NT2/D1 (cell line): Measurements from ENCODE around the gene ANKLE2.

Experiments
- DNase-seq: peaks from one replicate; pipeline ENCODE4 v3.0.0-alpha.2; 2011; ENCODE audit warnings: low read depth, low spot score
- H3K27me3 ChIP-seq: 2 replicates; pipeline ENCODE4 v1.6.0; 2011; ENCODE audit warnings: mild to moderate bottlenecking; ENCODE audit not compliant: insufficient read length, insufficient read depth
- H3K36me3 ChIP-seq: 2 replicates; pipeline ENCODE4 v1.6.1; 2011; ENCODE audit warnings: mild to moderate bottlenecking, low read length, mixed read lengths; ENCODE audit not compliant: insufficient read depth, insufficient read length
- H3K4me1 ChIP-seq: 2 replicates; pipeline ENCODE4 v1.5.1; 2011; ENCODE audit not compliant: insufficient read depth, insufficient read length
- H3K4me3 ChIP-seq: 2 replicates; pipeline ENCODE4 v1.5.1; 2011; ENCODE audit warnings: low read depth; ENCODE audit not compliant: insufficient read length
- H3K9ac ChIP-seq: 2 replicates; pipeline ENCODE4 v1.6.0; 2011; ENCODE audit warnings: low read depth; ENCODE audit not compliant: insufficient read length
- H3K9me3 ChIP-seq: 2 replicates; pipeline ENCODE4 v1.5.1; 2011; ENCODE audit warnings: mild to moderate bottlenecking, low read length; ENCODE audit not compliant: insufficient read depth
- SUZ12 ChIP-seq: IDR thresholded peaks from 2 replicates; pipeline ENCODE4 v1.6.1; 2011; ENCODE audit not compliant: insufficient read length, insufficient read depth; ENCODE audit errors: extremely low read depth
- YY1 ChIP-seq: IDR thresholded peaks from 2 replicates; pipeline ENCODE4 v1.6.1; 2011; ENCODE audit not compliant: insufficient read length, insufficient read depth
- ZNF274 ChIP-seq: IDR thresholded peaks from 2 replicates; pipeline ENCODE4 v1.6.1; 2011; ENCODE audit warnings: mild to moderate bottlenecking, low read depth, low read length

The ANKLE2 gene

GRCh38 chr12:132720606-132721345 is 40.9 kb downstream of the ANKLE2 start:
- Histone ChIP-seq H3K4me3 (no peak overlapping the region), H3K27me3 (no peaks in the 10 kb centered on the region), H3K9me3 (no peaks in the 10 kb centered on the region), H3K36me3 (peaks cover 89% of the 10 kb centered on the region), H3K4me1 (peaks cover 6% of the 10 kb centered on the region), H3K9ac (no peak overlapping the region)
- DNase-seq = no peak
- no peak for TF ChIP-seq YY1
- TF ChIP-seq SUZ12 = no peak
- TF ChIP-seq ZNF274 = no peak

GRCh38 chr12:132719954-132720324 is 41.7 kb downstream of the ANKLE2 start:
- Histone ChIP-seq H3K4me1 (peaks cover 6% of the 10 kb centered on the region), H3K9ac (no peak overlapping the region), H3K9me3 (no peaks in the 10 kb centered on the region), H3K27me3 (no peaks in the 10 kb centered on the region), H3K4me3 (no peak overlapping the region), H3K36me3 (peaks cover 85% of the 10 kb centered on the region)
- DNase-seq = no peak
- TF ChIP-seq SUZ12 = no peak
- no peak for TF ChIP-seq YY1
- TF ChIP-seq ZNF274 = no peak

DNA sequence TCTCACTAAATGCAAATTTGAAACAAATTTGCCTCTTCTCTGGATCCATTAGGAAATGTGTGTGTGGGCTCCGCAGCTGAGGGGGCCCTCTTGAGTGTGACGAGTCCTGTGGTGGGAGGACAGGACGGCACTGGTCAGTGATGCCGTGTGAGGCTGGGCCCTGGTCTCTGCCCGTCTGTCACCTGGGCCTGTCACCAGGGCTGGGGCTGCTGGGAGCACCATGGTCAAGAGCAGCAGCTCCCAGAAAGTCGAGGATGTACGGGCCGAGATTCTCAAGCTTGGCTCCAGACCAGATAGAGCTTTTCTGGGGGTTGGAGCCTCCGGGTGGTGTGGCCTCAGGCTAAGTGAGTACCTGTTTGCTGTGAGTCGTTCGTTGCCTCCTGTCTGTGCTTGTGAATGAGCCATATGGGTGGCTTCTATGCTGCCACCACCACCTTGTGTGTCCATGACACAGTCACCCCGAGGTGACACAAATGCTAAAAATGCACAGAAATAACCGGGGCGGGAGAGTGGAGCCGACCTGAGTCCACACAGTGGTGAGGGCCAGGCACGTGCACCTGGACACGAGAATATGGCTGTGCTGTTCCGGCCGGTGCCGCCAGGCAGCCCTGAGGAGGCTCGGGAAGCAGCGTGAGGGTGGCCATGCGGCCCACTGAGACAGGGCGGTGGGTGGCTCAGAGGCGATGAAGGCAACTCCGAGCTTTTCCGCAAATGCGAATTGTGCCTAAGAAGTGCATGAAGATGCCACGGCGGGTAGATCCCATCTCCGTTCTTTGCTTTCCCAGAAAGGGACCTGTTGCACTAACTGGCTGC is 42.3 kb downstream of the ANKLE2 start:
- no peak for DNase-seq
- Histone ChIP-seq H3K9me3 (no peaks in the 10 kb centered on the region), H3K27me3 (no peaks in the 10 kb centered on the region), H3K36me3 (peaks cover 85% of the 10 kb centered on the region), H3K4me3 (no peak overlapping the region), H3K9ac (peak overlapping the region; percentile 56), H3K4me1 (peaks cover 6% of the 10 kb centered on the region)
- TF ChIP-seq ZNF274 (no peak), SUZ12 (no peak), YY1 (no peak)

DNA sequence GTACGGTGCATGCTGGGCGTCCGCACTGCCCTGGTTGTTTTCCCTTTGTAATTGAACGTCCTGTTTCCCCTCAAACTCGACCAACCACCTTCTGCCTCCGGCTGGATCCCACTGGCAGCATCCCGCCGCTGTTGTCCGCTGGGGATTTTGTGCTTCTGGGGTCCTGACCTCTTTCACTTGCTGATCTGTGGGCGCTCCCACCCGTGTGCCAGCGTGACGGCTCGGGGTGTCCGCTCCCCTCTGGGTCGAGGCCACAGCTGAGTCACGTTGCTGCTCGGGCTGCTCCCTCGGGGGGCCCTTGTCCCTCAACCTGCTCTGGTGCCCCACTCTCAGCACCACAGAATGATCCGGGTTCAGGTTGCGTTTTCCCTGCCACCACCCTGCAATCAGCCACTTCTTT is 43.0 kb downstream of the ANKLE2 start:
- H3K9ac ChIP-seq = peak overlapping the region; percentile 56
- peaks cover 6% of the 10 kb centered on the region for H3K4me1 ChIP-seq
- H3K27me3 ChIP-seq = no peaks in the 10 kb centered on the region
- no peaks in the 10 kb centered on the region for H3K9me3 ChIP-seq
- H3K4me3 ChIP-seq = no peak overlapping the region
- TF ChIP-seq SUZ12 (no peak), YY1 (no peak), ZNF274 (no peak)
- H3K36me3 ChIP-seq = peaks cover 85% of the 10 kb centered on the region
- DNase-seq = no peak

GRCh38 chr12:132717531-132718387 is 43.9 kb downstream of the ANKLE2 start:
- H3K4me1 ChIP-seq = peaks cover 6% of the 10 kb centered on the region
- peaks cover 83% of the 10 kb centered on the region for H3K36me3 ChIP-seq
- H3K9me3 ChIP-seq = no peaks in the 10 kb centered on the region
- H3K9ac ChIP-seq = no peak overlapping the region
- DNase-seq = no peak
- H3K27me3 ChIP-seq = no peaks in the 10 kb centered on the region
- H3K4me3 ChIP-seq = no peak overlapping the region
- no peak for TF ChIP-seq ZNF274
- TF ChIP-seq YY1 = no peak
- no peak for TF ChIP-seq SUZ12

GRCh38 chr12:132717011-132717410 is 44.6 kb downstream of the ANKLE2 start:
- peaks cover 79% of the 10 kb centered on the region for H3K36me3 ChIP-seq
- DNase-seq = no peak
- TF ChIP-seq ZNF274 = no peak
- no peak for TF ChIP-seq YY1
- no peak for TF ChIP-seq SUZ12
- no peak overlapping the region for H3K9ac ChIP-seq
- peaks cover 6% of the 10 kb centered on the region for H3K4me1 ChIP-seq
- no peaks in the 10 kb centered on the region for H3K9me3 ChIP-seq
- no peak overlapping the region for H3K4me3 ChIP-seq
- no peaks in the 10 kb centered on the region for H3K27me3 ChIP-seq

DNA sequence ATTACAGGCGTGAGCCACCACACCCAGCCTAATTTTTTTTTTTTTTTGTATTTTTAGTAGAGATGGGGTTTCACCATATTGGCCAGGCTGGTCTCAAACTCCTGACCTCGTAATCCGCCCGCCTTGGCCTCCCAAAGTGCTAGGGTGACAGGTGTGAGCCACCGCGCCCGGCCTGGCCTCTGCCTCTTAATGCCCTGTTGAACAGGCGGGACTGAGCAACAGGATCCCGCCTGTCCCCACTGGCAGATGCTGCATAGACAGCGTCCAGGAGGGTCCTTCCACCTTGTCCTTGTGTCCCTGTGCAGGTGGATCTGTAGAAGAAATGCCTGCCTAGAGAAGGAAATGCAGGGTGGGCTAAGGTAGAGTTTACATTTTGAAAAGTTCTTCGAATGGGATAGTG is 45.3 kb downstream of the ANKLE2 start:
- Histone ChIP-seq H3K9ac (no peak overlapping the region), H3K4me3 (no peak overlapping the region), H3K9me3 (no peaks in the 10 kb centered on the region), H3K4me1 (peaks cover 6% of the 10 kb centered on the region), H3K36me3 (peaks cover 72% of the 10 kb centered on the region), H3K27me3 (no peaks in the 10 kb centered on the region)
- TF ChIP-seq ZNF274 (no peak), SUZ12 (no peak), YY1 (no peak)
- DNase-seq = no peak
